ENCODE results near the gene PCDHGB1. TPM values are rescaled to one million over a fixed set of nuclear protein-coding genes. Genes with fewer than 3 reads are reported as not detected.

The PCDHGB1 gene
- polyA plus RNA-seq, 1 donor from 2014 or later = 0.46 TPM

- Histone ChIP-seq H4K20me1 (ENCODE audit: insufficient read depth) (no peaks in the 10 kb centered on the region), H3K4me3 (ENCODE audit: low read length) (no peak overlapping the region), H3K4me2 (ENCODE audit: low read length) (no peak overlapping the region), H3K27me3 (ENCODE audit: insufficient read depth, low read depth, low read length) (no peaks in the 10 kb centered on the region), H3K79me2 (replicated peaks; ENCODE audit: insufficient read depth, low read length) (no peaks in the 10 kb centered on the region), H3K9me2 (ENCODE audit: insufficient read depth, low read length) (no peaks in the 10 kb centered on the region), H3K36me3 (ENCODE audit: insufficient read depth, low read length) (no peaks in the 10 kb centered on the region), H3K9ac (ENCODE audit: low read length) (no peak overlapping the region), H3K9me3 (ENCODE audit: low read length) (peaks cover 45% of the 10 kb centered on the region), H3K27ac (ENCODE audit: low read length) (no peak overlapping the region), H3F3A (ENCODE audit: insufficient read depth, low read length, poor library complexity, severe bottlenecking) (no peaks in the 10 kb centered on the region), H2AFZ (ENCODE audit: low read depth, low read length) (no peak overlapping the region)
- TF ChIP-seq POLR2AphosphoS5 (IDR thresholded peaks at IDR 0.05) (no peak), MXI1 (conservative IDR thresholded peaks at IDR 0.05; ENCODE audit: poor library complexity, severe bottlenecking) (no peak), RAD21 (conservative IDR thresholded peaks at IDR 0.05) (no peak), EP300 (conservative IDR thresholded peaks at IDR 0.05; ENCODE audit: poor library complexity, severe bottlenecking) (no peak), CTCF (IDR thresholded peaks at IDR 0.05; ENCODE audit: poor library complexity, severe bottlenecking) (no peak), REST (IDR thresholded peaks at IDR 0.05; ENCODE audit: borderline replicate concordance) (no peak), TAF1 (IDR thresholded peaks at IDR 0.05; ENCODE audit: low read depth) (no peak), EZH2 (IDR thresholded peaks at IDR 0.05; ENCODE audit: borderline replicate concordance, insufficient read depth, low read length, poor library complexity, severe bottlenecking) (no peak), SMC3 (conservative IDR thresholded peaks at IDR 0.05; ENCODE audit: poor library complexity) (no peak)
Observed at GRCh38 chr5:141362719-141363118, 12.8 kb downstream of the PCDHGB1 start.

GRCh38 chr5:141363952-141364660 lies 14.2 kb downstream of the PCDHGB1 start, which contains the start of gene PCDHGA5:
PCDHGA5 (plus strand) TSS chr5:141364162; CDS start chr5:141364331, 169 bp downstream.
- Histone ChIP-seq H3F3A (ENCODE audit: insufficient read depth, low read length, poor library complexity, severe bottlenecking) (no peaks in the 10 kb centered on the region), H4K20me1 (ENCODE audit: insufficient read depth) (no peaks in the 10 kb centered on the region), H3K9ac (ENCODE audit: low read length) (no peak within 1 kb of the TSS), H3K36me3 (ENCODE audit: insufficient read depth, low read length) (no peaks in the 10 kb centered on the region), H3K9me3 (ENCODE audit: low read length) (peaks cover 38% of the 10 kb centered on the region), H3K9me2 (ENCODE audit: insufficient read depth, low read length) (no peaks in the 10 kb centered on the region), H3K27me3 (ENCODE audit: insufficient read depth, low read depth, low read length) (no peaks in the 10 kb centered on the region), H3K79me2 (replicated peaks; ENCODE audit: insufficient read depth, low read length) (no peaks in the 10 kb centered on the region), H3K4me3 (ENCODE audit: low read length) (no peak within 1 kb of the TSS), H3K4me2 (ENCODE audit: low read length) (no peak within 1 kb of the TSS), H3K27ac (ENCODE audit: low read length) (no peak within 1 kb of the TSS), H2AFZ (ENCODE audit: low read depth, low read length) (no peak within 1 kb of the TSS)
- TF ChIP-seq EZH2 (IDR thresholded peaks at IDR 0.05; ENCODE audit: borderline replicate concordance, insufficient read depth, low read length, poor library complexity, severe bottlenecking) = no peak
- TF ChIP-seq RAD21 (conservative IDR thresholded peaks at IDR 0.05) = no peak
- no peak for TF ChIP-seq SMC3 (conservative IDR thresholded peaks at IDR 0.05; ENCODE audit: poor library complexity)
- no peak for TF ChIP-seq TAF1 (IDR thresholded peaks at IDR 0.05; ENCODE audit: low read depth)
- no peak for TF ChIP-seq POLR2AphosphoS5 (IDR thresholded peaks at IDR 0.05)
- no peak for TF ChIP-seq CTCF (IDR thresholded peaks at IDR 0.05; ENCODE audit: poor library complexity, severe bottlenecking)
- TF ChIP-seq REST (IDR thresholded peaks at IDR 0.05; ENCODE audit: borderline replicate concordance) = no peak
- no peak for TF ChIP-seq MXI1 (conservative IDR thresholded peaks at IDR 0.05; ENCODE audit: poor library complexity, severe bottlenecking)
- TF ChIP-seq EP300 (conservative IDR thresholded peaks at IDR 0.05; ENCODE audit: poor library complexity, severe bottlenecking) = no peak

Measured in neural cell (in vitro differentiated cells).